Measurements from ENCODE around the gene C2orf49.
A peak's percentile ranks its signal among the peaks of the same experiment; 100 is the strongest.

DNA sequence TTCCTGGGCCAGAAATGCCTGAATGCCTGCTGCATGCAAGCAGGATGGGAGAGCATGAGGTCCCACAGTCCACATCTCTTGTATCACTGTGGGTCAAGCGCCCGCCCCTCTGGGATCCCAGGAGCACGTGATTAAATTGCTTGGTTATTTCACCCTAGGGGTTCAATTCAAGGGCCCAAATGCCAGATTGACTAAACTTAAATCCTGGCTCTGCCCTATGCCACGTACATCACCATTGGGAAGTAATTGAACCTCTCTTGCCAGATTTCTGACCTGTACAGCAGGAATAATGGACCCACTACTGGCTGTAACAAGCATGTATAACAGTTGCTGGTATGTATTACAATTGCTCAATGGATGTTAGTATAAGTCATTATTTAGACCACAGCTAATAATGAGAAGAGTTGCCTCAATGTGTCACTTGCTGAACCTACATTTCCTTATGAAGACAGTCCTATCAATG is 41.6 kb downstream of the C2orf49 start:
- TF ChIP-seq, protein P1, sequence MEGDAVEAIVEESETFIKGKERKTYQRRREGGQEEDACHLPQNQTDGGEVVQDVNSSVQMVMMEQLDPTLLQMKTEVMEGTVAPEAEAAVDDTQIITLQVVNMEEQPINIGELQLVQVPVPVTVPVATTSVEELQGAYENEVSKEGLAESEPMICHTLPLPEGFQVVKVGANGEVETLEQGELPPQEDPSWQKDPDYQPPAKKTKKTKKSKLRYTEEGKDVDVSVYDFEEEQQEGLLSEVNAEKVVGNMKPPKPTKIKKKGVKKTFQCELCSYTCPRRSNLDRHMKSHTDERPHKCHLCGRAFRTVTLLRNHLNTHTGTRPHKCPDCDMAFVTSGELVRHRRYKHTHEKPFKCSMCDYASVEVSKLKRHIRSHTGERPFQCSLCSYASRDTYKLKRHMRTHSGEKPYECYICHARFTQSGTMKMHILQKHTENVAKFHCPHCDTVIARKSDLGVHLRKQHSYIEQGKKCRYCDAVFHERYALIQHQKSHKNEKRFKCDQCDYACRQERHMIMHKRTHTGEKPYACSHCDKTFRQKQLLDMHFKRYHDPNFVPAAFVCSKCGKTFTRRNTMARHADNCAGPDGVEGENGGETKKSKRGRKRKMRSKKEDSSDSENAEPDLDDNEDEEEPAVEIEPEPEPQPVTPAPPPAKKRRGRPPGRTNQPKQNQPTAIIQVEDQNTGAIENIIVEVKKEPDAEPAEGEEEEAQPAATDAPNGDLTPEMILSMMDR (IDR thresholded peaks at IDR 0.05): no peak
- peak; percentile 74 for TF ChIP-seq POLR2AphosphoS5 (IDR thresholded peaks at IDR 0.05; ENCODE audit: low read depth, low read length)

Measured in Panc1 (cell line).